Measurements from ENCODE around the gene ZGPAT.
"Not testable (repeated sequence)": the region's sequence is repeated elsewhere in the genome, so short reads cannot be mapped to it uniquely, and the experiment has no call there.

The ZGPAT gene

GRCh38 chr20:63775096-63775978 lies 67.5 kb downstream of the ZGPAT start:
- H3K4me3 ChIP-seq (replicated peaks in 1 of 2; ENCODE audit: low read depth in 2 of 2, low read length in 2 of 2) = peak overlapping the region; percentile 17 to 18
- peak in 1 of 2 donors; percentile 42 for DNase-seq (ENCODE audit: low read depth in 2 of 2)
- peak; percentile 68 for TF ChIP-seq CTCF (IDR thresholded peaks at IDR 0.05; ENCODE audit: low read depth, low read length)

GRCh38 chr20:63776875-63777274 lies 69.0 kb downstream of the ZGPAT start:
- DNase-seq (ENCODE audit: low read depth in 2 of 2); H3K4me3 ChIP-seq (replicated peaks in 1 of 2; ENCODE audit: low read depth in 2 of 2, low read length in 2 of 2): not testable (repeated sequence)

GRCh38 chr20:63777614-63778013 lies 69.8 kb downstream of the ZGPAT start:
- H3K4me3 ChIP-seq (replicated peaks in 1 of 2; ENCODE audit: low read depth in 2 of 2, low read length in 2 of 2) = no peak overlapping the region
- no peak for DNase-seq (ENCODE audit: low read depth in 2 of 2)
- no peak for TF ChIP-seq CTCF (IDR thresholded peaks at IDR 0.05; ENCODE audit: low read depth, low read length)

GRCh38 chr20:63778034-63778752 lies 70.4 kb downstream of the ZGPAT start:
- no peak for TF ChIP-seq CTCF (IDR thresholded peaks at IDR 0.05; ENCODE audit: low read depth, low read length)
- DNase-seq (ENCODE audit: low read depth in 2 of 2) = peak in 1 of 2 donors; percentile 54
- H3K4me3 ChIP-seq (replicated peaks in 1 of 2; ENCODE audit: low read depth in 2 of 2, low read length in 2 of 2) = no peak overlapping the region

- no peak for TF ChIP-seq CTCF (IDR thresholded peaks at IDR 0.05; ENCODE audit: low read depth, low read length)
Observed at GRCh38 chr20:63778857-63779256, 71.0 kb downstream of the ZGPAT start.

GRCh38 chr20:63781181-63781580 lies 73.3 kb downstream of the ZGPAT start:
- TF ChIP-seq CTCF (IDR thresholded peaks at IDR 0.05; ENCODE audit: low read depth, low read length) = no peak

More at GRCh38 chr20:63778857-63779256, 71.0 kb downstream of the ZGPAT start:
- no peak overlapping the region for H3K4me3 ChIP-seq (replicated peaks in 1 of 2; ENCODE audit: low read depth in 2 of 2, low read length in 2 of 2)
- DNase-seq (ENCODE audit: low read depth in 2 of 2) = no peak

GRCh38 chr20:63782051-63782471 lies 74.2 kb downstream of the ZGPAT start:
- no peak for DNase-seq (ENCODE audit: low read depth in 2 of 2)
- H3K4me3 ChIP-seq (replicated peaks in 1 of 2; ENCODE audit: low read depth in 2 of 2, low read length in 2 of 2) = no peak overlapping the region
- no peak for TF ChIP-seq CTCF (IDR thresholded peaks at IDR 0.05; ENCODE audit: low read depth, low read length)

More at GRCh38 chr20:63781181-63781580, 73.3 kb downstream of the ZGPAT start:
- DNase-seq (ENCODE audit: low read depth in 2 of 2) = no peak
- H3K4me3 ChIP-seq (replicated peaks in 1 of 2; ENCODE audit: low read depth in 2 of 2, low read length in 2 of 2) = no peak overlapping the region
